ENCODE measurements around the gene MXRA8. TPM values are rescaled to one million over a fixed set of nuclear protein-coding genes. Genes with fewer than 3 reads are reported as not detected.
A peak's percentile ranks its signal among the peaks of the same experiment; 100 is the strongest.

The MXRA8 gene
- total and polyA plus RNA-seq, 4 donors: 40.6 to 212 (median 77.2) TPM

GRCh38 chr1:1304331-1305299, 53.7 kb downstream of the MXRA8 start:
- H3K4me1 ChIP-seq (ENCODE audit: control insufficient read depth, insufficient read depth, low read length): peaks cover 74% of the 10 kb centered on the region
- 7% methylated on average over 24 of the region's 29 CpGs for WGBS (ENCODE audit: insufficient coverage)
- peak overlapping the region; percentile 91 for H3K27ac ChIP-seq (ENCODE audit: low read depth, low read length)
- H3K4me3 ChIP-seq (ENCODE audit: low read depth, low read length): peak overlapping the region; percentile 72
- H3K27me3 ChIP-seq (ENCODE audit: control insufficient read depth, insufficient read depth, low read length): no peaks in the 10 kb centered on the region
- no peaks in the 10 kb centered on the region for H3K9me3 ChIP-seq (ENCODE audit: control insufficient read depth, insufficient read depth, low read length)
- peak in 5 of 6 donors; percentile 72 to 96 (median 80) for DNase-seq (ENCODE audit: low read depth in 4 of 6, low spot score in 6 of 6)
- peaks cover 70% of the 10 kb centered on the region for H3K36me3 ChIP-seq (ENCODE audit: control insufficient read depth, insufficient read depth, low read length)

GRCh38 chr1:1303736-1304135, 54.6 kb downstream of the MXRA8 start:
- Histone ChIP-seq H3K4me1 (ENCODE audit: control insufficient read depth, insufficient read depth, low read length) (peaks cover 76% of the 10 kb centered on the region), H3K36me3 (ENCODE audit: control insufficient read depth, insufficient read depth, low read length) (peaks cover 73% of the 10 kb centered on the region), H3K9me3 (ENCODE audit: control insufficient read depth, insufficient read depth, low read length) (no peaks in the 10 kb centered on the region), H3K27ac (ENCODE audit: low read depth, low read length) (no peak overlapping the region), H3K4me3 (ENCODE audit: low read depth, low read length) (no peak overlapping the region), H3K27me3 (ENCODE audit: control insufficient read depth, insufficient read depth, low read length) (no peaks in the 10 kb centered on the region)
- DNase-seq (ENCODE audit: low read depth in 4 of 6, low spot score in 6 of 6): no peak
- 66% methylated on average over 11 of the region's 13 CpGs for WGBS (ENCODE audit: insufficient coverage)

- DNase-seq (ENCODE audit: low read depth in 4 of 6, low spot score in 6 of 6): no peak
- H3K4me3 ChIP-seq (ENCODE audit: low read depth, low read length): no peak overlapping the region
- H3K36me3 ChIP-seq (ENCODE audit: control insufficient read depth, insufficient read depth, low read length): peaks cover 79% of the 10 kb centered on the region
- peaks cover 83% of the 10 kb centered on the region for H3K4me1 ChIP-seq (ENCODE audit: control insufficient read depth, insufficient read depth, low read length)
- H3K27me3 ChIP-seq (ENCODE audit: control insufficient read depth, insufficient read depth, low read length): no peaks in the 10 kb centered on the region
- H3K9me3 ChIP-seq (ENCODE audit: control insufficient read depth, insufficient read depth, low read length): no peaks in the 10 kb centered on the region
- no peak overlapping the region for H3K27ac ChIP-seq (ENCODE audit: low read depth, low read length)
- 78% methylated on average over 25 of the region's 31 CpGs for WGBS (ENCODE audit: insufficient coverage)
Measured at GRCh38 chr1:1302951-1303509, 55.3 kb downstream of the MXRA8 start.

Other genes with a start within 250 kb of the MXRA8 start
- 1 to 10 TPM; 4.4 to 9.9 TPM for gene C1orf159, start 242.5 kb downstream of the MXRA8 start, total RNA-seq
- gene C1orf159, start 242.5 kb downstream of the MXRA8 start, polyA plus RNA-seq (ENCODE audit: insufficient read length in 2 of 2): 10 to 100 TPM; 22.3 to 27.0 TPM
- gene TTLL10, start 184.7 kb downstream of the MXRA8 start, total RNA-seq: 1 to 10 TPM in 1 of 2 donors, under 1 TPM in 1; 0.79 to 2.1 TPM
- gene TTLL10, start 184.7 kb downstream of the MXRA8 start, polyA plus RNA-seq (ENCODE audit: insufficient read length in 2 of 2): 1 to 10 TPM; 1.2 to 1.3 TPM
- under 1 TPM; 0.20 to 0.22 TPM for gene TNFRSF18, start 152.0 kb downstream of the MXRA8 start, total RNA-seq
- gene TNFRSF18, start 152.0 kb downstream of the MXRA8 start, polyA plus RNA-seq (ENCODE audit: insufficient read length in 2 of 2): under 1 TPM; 0.36 to 0.68 TPM
- 1 to 10 TPM in 1 of 2 donors, under 1 TPM in 1; 0.20 to 1.5 TPM for gene TNFRSF4, start 144.4 kb downstream of the MXRA8 start, total RNA-seq
- gene TNFRSF4, start 144.4 kb downstream of the MXRA8 start, polyA plus RNA-seq (ENCODE audit: insufficient read length in 2 of 2): 1 to 10 TPM; 1.0 to 1.2 TPM
- 10 to 100 TPM; 31.0 to 86.7 TPM for gene SDF4, start 126.6 kb downstream of the MXRA8 start, total RNA-seq
- 100 to 1,000 TPM; 125 to 160 TPM for gene SDF4, start 126.6 kb downstream of the MXRA8 start, polyA plus RNA-seq (ENCODE audit: insufficient read length in 2 of 2)
- 10 to 100 TPM; 11.5 to 30.4 TPM for gene B3GALT6, start 126.3 kb downstream of the MXRA8 start, total RNA-seq
- 10 to 100 TPM; 39.7 to 40.1 TPM for gene B3GALT6, start 126.3 kb downstream of the MXRA8 start, polyA plus RNA-seq (ENCODE audit: insufficient read length in 2 of 2)
- gene C1QTNF12, start 111.8 kb downstream of the MXRA8 start, total RNA-seq: 10 to 100 TPM in 1 of 2 donors, 1 to 10 TPM in 1; 2.7 to 10.4 TPM
- gene C1QTNF12, start 111.8 kb downstream of the MXRA8 start, polyA plus RNA-seq (ENCODE audit: insufficient read length in 2 of 2): 1 to 10 TPM; 1.4 to 5.7 TPM
- gene UBE2J2, start 84.7 kb downstream of the MXRA8 start, total RNA-seq: 10 to 100 TPM; 26.4 to 42.4 TPM
- 10 to 100 TPM; 65.6 to 82.9 TPM for gene UBE2J2, start 84.7 kb downstream of the MXRA8 start, polyA plus RNA-seq (ENCODE audit: insufficient read length in 2 of 2)
- 10 to 100 TPM in 1 of 2 donors, 1 to 10 TPM in 1; 2.2 to 10.3 TPM for gene SCNN1D, start 78.1 kb downstream of the MXRA8 start, total RNA-seq
- gene SCNN1D, start 78.1 kb downstream of the MXRA8 start, polyA plus RNA-seq (ENCODE audit: insufficient read length in 2 of 2): 10 to 100 TPM; 16.8 to 24.5 TPM
- gene ACAP3, start 50.6 kb downstream of the MXRA8 start, total RNA-seq: 10 to 100 TPM; 58.7 to 70.6 TPM
- gene ACAP3, start 50.6 kb downstream of the MXRA8 start, polyA plus RNA-seq (ENCODE audit: insufficient read length in 2 of 2): 100 to 1,000 TPM; 222 to 265 TPM
- gene PUSL1, start 50.0 kb downstream of the MXRA8 start, total RNA-seq: 10 to 100 TPM in 1 of 2 donors, 1 to 10 TPM in 1; 6.2 to 14.2 TPM
- gene PUSL1, start 50.0 kb downstream of the MXRA8 start, polyA plus RNA-seq (ENCODE audit: insufficient read length in 2 of 2): 10 to 100 TPM; 16.0 to 17.7 TPM
- 10 to 100 TPM; 39.8 to 82.5 TPM for gene INTS11, start 33.9 kb downstream of the MXRA8 start, total RNA-seq
- gene INTS11, start 33.9 kb downstream of the MXRA8 start, polyA plus RNA-seq (ENCODE audit: insufficient read length in 2 of 2): 100 to 1,000 TPM; 146 to 206 TPM
- gene CPTP, start 33.8 kb downstream of the MXRA8 start, total RNA-seq: 10 to 100 TPM in 1 of 2 donors, 1 to 10 TPM in 1; 9.6 to 18.8 TPM
- 10 to 100 TPM; 31.8 to 32.0 TPM for gene CPTP, start 33.8 kb downstream of the MXRA8 start, polyA plus RNA-seq (ENCODE audit: insufficient read length in 2 of 2)
- under 1 TPM; 0.10 to 0.44 TPM for gene TAS1R3, start 27.3 kb downstream of the MXRA8 start, total RNA-seq
- gene TAS1R3, start 27.3 kb downstream of the MXRA8 start, polyA plus RNA-seq (ENCODE audit: insufficient read length in 2 of 2): under 1 TPM; 0.86 to 0.98 TPM
- gene DVL1, start 9.1 kb downstream of the MXRA8 start, total RNA-seq: 10 to 100 TPM; 35.7 to 68.7 TPM
- 10 to 100 TPM; 82.7 to 87.1 TPM for gene DVL1, start 9.1 kb downstream of the MXRA8 start, polyA plus RNA-seq (ENCODE audit: insufficient read length in 2 of 2)
- gene AURKAIP1, start 16.7 kb upstream of the MXRA8 start, total RNA-seq: 100 to 1,000 TPM in 1 of 2 donors, 10 to 100 TPM in 1; 41.4 to 105 TPM
- 100 to 1,000 TPM; 124 to 130 TPM for gene AURKAIP1, start 16.7 kb upstream of the MXRA8 start, polyA plus RNA-seq (ENCODE audit: insufficient read length in 2 of 2)
- gene CCNL2, start 40.8 kb upstream of the MXRA8 start, total RNA-seq: 100 to 1,000 TPM; 148 to 178 TPM
- gene CCNL2, start 40.8 kb upstream of the MXRA8 start, polyA plus RNA-seq (ENCODE audit: insufficient read length in 2 of 2): 100 to 1,000 TPM; 214 to 303 TPM
- gene MRPL20, start 48.7 kb upstream of the MXRA8 start, total RNA-seq: 100 to 1,000 TPM in 1 of 2 donors, 10 to 100 TPM in 1; 56.9 to 117 TPM
- 100 to 1,000 TPM; 108 to 119 TPM for gene MRPL20, start 48.7 kb upstream of the MXRA8 start, polyA plus RNA-seq (ENCODE audit: insufficient read length in 2 of 2)
- gene ANKRD65, start 62.7 kb upstream of the MXRA8 start, total RNA-seq: 1 to 10 TPM; 1.8 to 6.7 TPM
- 10 to 100 TPM; 10.6 to 10.8 TPM for gene ANKRD65, start 62.7 kb upstream of the MXRA8 start, polyA plus RNA-seq (ENCODE audit: insufficient read length in 2 of 2)
- gene VWA1, start 77.1 kb upstream of the MXRA8 start, total RNA-seq: 10 to 100 TPM; 11.4 to 34.5 TPM
- gene VWA1, start 77.1 kb upstream of the MXRA8 start, polyA plus RNA-seq (ENCODE audit: insufficient read length in 2 of 2): 10 to 100 TPM; 53.0 to 67.0 TPM
- gene ATAD3C, start 91.1 kb upstream of the MXRA8 start, total RNA-seq: under 1 TPM; 0.10 to 0.72 TPM
- gene ATAD3C, start 91.1 kb upstream of the MXRA8 start, polyA plus RNA-seq (ENCODE audit: insufficient read length in 2 of 2): 1 to 10 TPM in 1 of 2 donors, under 1 TPM in 1; 0.68 to 2.3 TPM
- 10 to 100 TPM in 1 of 2 donors, 1 to 10 TPM in 1; 9.8 to 19.7 TPM for gene ATAD3B, start 113.2 kb upstream of the MXRA8 start, total RNA-seq
- 10 to 100 TPM; 18.4 to 37.8 TPM for gene ATAD3B, start 113.2 kb upstream of the MXRA8 start, polyA plus RNA-seq (ENCODE audit: insufficient read length in 2 of 2)
- 10 to 100 TPM in 1 of 2 donors, 1 to 10 TPM in 1; 9.0 to 22.0 TPM for gene ATAD3A, start 153.6 kb upstream of the MXRA8 start, total RNA-seq
- 10 to 100 TPM; 33.0 to 45.7 TPM for gene ATAD3A, start 153.6 kb upstream of the MXRA8 start, polyA plus RNA-seq (ENCODE audit: insufficient read length in 2 of 2)
- gene TMEM240, start 182.1 kb upstream of the MXRA8 start, total RNA-seq: 10 to 100 TPM; 10.2 to 12.3 TPM
- gene TMEM240, start 182.1 kb upstream of the MXRA8 start, polyA plus RNA-seq (ENCODE audit: insufficient read length in 2 of 2): 10 to 100 TPM; 43.5 to 47.7 TPM
- 10 to 100 TPM; 42.1 to 54.3 TPM for gene SSU72, start 216.3 kb upstream of the MXRA8 start, total RNA-seq
- 100 to 1,000 TPM; 112 to 121 TPM for gene SSU72, start 216.3 kb upstream of the MXRA8 start, polyA plus RNA-seq (ENCODE audit: insufficient read length in 2 of 2)
- 1 to 10 TPM; 4.8 to 6.0 TPM for gene FNDC10, start 241.6 kb upstream of the MXRA8 start, total RNA-seq
- gene FNDC10, start 241.6 kb upstream of the MXRA8 start, polyA plus RNA-seq (ENCODE audit: insufficient read length in 2 of 2): 10 to 100 TPM; 43.6 to 44.0 TPM

Measured in spinal cord (tissue), 10 donors.